Nephron (organoid): ENCODE data around the gene VEZF1.
A peak's percentile ranks its signal among the peaks of the same experiment; 100 is the strongest.

ENCODE experiments used
- H3K27ac Mint-ChIP-seq, 3 experiments: 2 replicates each; pipeline ENCODE4 v1.8.0; 2020; ENCODE audit warnings: mixed read lengths in 3 of 3, mild to moderate bottlenecking in 2 of 3, moderate library complexity in 1 of 3
- H3K27me3 Mint-ChIP-seq: 2 replicates; pipeline ENCODE4 v1.8.0; 2021; ENCODE audit warnings: low read depth, mild to moderate bottlenecking, moderate library complexity, mixed read lengths
- H3K36me3 Mint-ChIP-seq: 2 replicates; pipeline ENCODE4 v1.8.0; 2020; ENCODE audit warnings: low read depth, mixed read lengths
- H3K4me1 Mint-ChIP-seq: 2 replicates; pipeline ENCODE4 v1.8.0; 2020; ENCODE audit warnings: mixed read lengths
- H3K4me3 Mint-ChIP-seq, 3 experiments: 2 replicates each; pipeline ENCODE4 v1.8.0; 2020; ENCODE audit warnings: mild to moderate bottlenecking in 3 of 3, mixed read lengths in 3 of 3, moderate library complexity in 2 of 3
- H3K9me3 Mint-ChIP-seq: 2 replicates; pipeline ENCODE4 v1.8.0; 2020; ENCODE audit warnings: mixed read lengths
- CTCF ChIP-seq, 3 experiments: fragments of 200-600 bp; sonication (generic); IDR thresholded peaks; one replicate each; pipeline ENCODE4 v1.5.0; 2021; ENCODE audit warnings: antibody characterized with exemption in 3 of 3; ENCODE audit not compliant: unreplicated experiment in 3 of 3

The VEZF1 gene

GRCh38 chr17:58019039-58019438 lies 31.0 kb upstream of the VEZF1 start:
- H3K27me3 Mint-ChIP-seq, result no peaks in the 10 kb centered on the region
- H3K4me1 Mint-ChIP-seq, result no peaks in the 10 kb centered on the region
- H3K36me3 Mint-ChIP-seq, result no peaks in the 10 kb centered on the region
- no peak overlapping the region for H3K4me3 Mint-ChIP-seq
- no peaks in the 10 kb centered on the region for H3K9me3 Mint-ChIP-seq
- H3K27ac Mint-ChIP-seq, result no peak overlapping the region
- no peak for TF ChIP-seq CTCF (IDR thresholded peaks at IDR 0.05; ENCODE audit: unreplicated experiment in 3 of 3)

- peaks cover 22% of the 10 kb centered on the region for H3K36me3 Mint-ChIP-seq
- H3K4me3 Mint-ChIP-seq, result peak overlapping the region; percentile 16 to 51 (median 19)
- no peaks in the 10 kb centered on the region for H3K27me3 Mint-ChIP-seq
- TF ChIP-seq CTCF (IDR thresholded peaks at IDR 0.05; ENCODE audit: unreplicated experiment in 3 of 3), result no peak
- no peaks in the 10 kb centered on the region for H3K9me3 Mint-ChIP-seq
- peaks cover 25% of the 10 kb centered on the region for H3K4me1 Mint-ChIP-seq
- no peak overlapping the region for H3K27ac Mint-ChIP-seq
Observed at GRCh38 chr17:58010067-58010799, 22.2 kb upstream of the VEZF1 start.

GRCh38 chr17:58007781-58008706 lies 20.0 kb upstream of the VEZF1 start:
- H3K4me3 Mint-ChIP-seq, result peak overlapping the region; percentile 99 to 100 (median 100)
- H3K27ac Mint-ChIP-seq, result peak overlapping the region; percentile 99 to 100 (median 99)
- TF ChIP-seq CTCF (IDR thresholded peaks at IDR 0.05; ENCODE audit: unreplicated experiment in 3 of 3), result no peak

GRCh38 chr17:58006924-58007780 lies 19.1 kb upstream of the VEZF1 start, which contains the start of gene SRSF1:
TSS of gene SRSF1 (minus strand) at chr17:58007246. CDS start at chr17:58007137, 109 bp downstream.
- TF ChIP-seq CTCF (IDR thresholded peaks at IDR 0.05; ENCODE audit: unreplicated experiment in 3 of 3), result no peak
- peaks cover 51% of the 10 kb centered on the region for H3K36me3 Mint-ChIP-seq
- H3K4me3 Mint-ChIP-seq, result peak within 1 kb of the TSS; percentile 99 to 100 (median 100)
- H3K9me3 Mint-ChIP-seq, result no peaks in the 10 kb centered on the region
- peaks cover 53% of the 10 kb centered on the region for H3K4me1 Mint-ChIP-seq
- H3K27me3 Mint-ChIP-seq, result no peaks in the 10 kb centered on the region
- peak within 1 kb of the TSS; percentile 99 to 100 (median 99) for H3K27ac Mint-ChIP-seq

More at GRCh38 chr17:58007781-58008706, 20.0 kb upstream of the VEZF1 start:
- H3K9me3 Mint-ChIP-seq, result no peaks in the 10 kb centered on the region
- peaks cover 46% of the 10 kb centered on the region for H3K4me1 Mint-ChIP-seq
- no peaks in the 10 kb centered on the region for H3K27me3 Mint-ChIP-seq
- peaks cover 42% of the 10 kb centered on the region for H3K36me3 Mint-ChIP-seq

GRCh38 chr17:58006560-58006923 lies 18.5 kb upstream of the VEZF1 start:
- Mint-ChIP-seq H3K27me3 (no peaks in the 10 kb centered on the region), H3K4me3 (peak overlapping the region; percentile 99 to 100 (median 100)), H3K9me3 (no peaks in the 10 kb centered on the region), H3K27ac (peak overlapping the region; percentile 99 to 100 (median 99)), H3K36me3 (peaks cover 54% of the 10 kb centered on the region), H3K4me1 (peaks cover 54% of the 10 kb centered on the region)
- no peak for TF ChIP-seq CTCF (IDR thresholded peaks at IDR 0.05; ENCODE audit: unreplicated experiment in 3 of 3)
